ENCODE data around the gene SLC38A8.

SLC38A8 gene

GRCh38 chr16:84038469-84038868 lies 4.1 kb downstream of the SLC38A8 start:
- no peaks in the 10 kb centered on the region for H3K27me3 ChIP-seq (ENCODE audit: control insufficient read depth, insufficient read depth, low read length)
- H3K9ac ChIP-seq (ENCODE audit: low read length), result no peak overlapping the region
- no peak overlapping the region for H3K4me3 ChIP-seq (ENCODE audit: low read length)
- H3K27ac ChIP-seq (ENCODE audit: low read length), result no peak overlapping the region
- no peaks in the 10 kb centered on the region for H3K9me3 ChIP-seq (ENCODE audit: control insufficient read depth, low read depth, low read length)
- peaks cover 6% of the 10 kb centered on the region for H3K4me1 ChIP-seq (ENCODE audit: control insufficient read depth, low read depth, low read length)
- no peaks in the 10 kb centered on the region for H3K36me3 ChIP-seq (ENCODE audit: control insufficient read depth, low read depth, low read length)

GRCh38 chr16:84036982-84037425 lies 5.6 kb downstream of the SLC38A8 start:
- H3K27me3 ChIP-seq (ENCODE audit: control insufficient read depth, insufficient read depth, low read length), result no peaks in the 10 kb centered on the region

GRCh38 chr16:84036131-84036530 lies 6.5 kb downstream of the SLC38A8 start:
- no peak overlapping the region for H3K9ac ChIP-seq (ENCODE audit: low read length)
- H3K9me3 ChIP-seq (ENCODE audit: control insufficient read depth, low read depth, low read length), result no peaks in the 10 kb centered on the region
- H3K27ac ChIP-seq (ENCODE audit: low read length), result no peak overlapping the region
- H3K4me3 ChIP-seq (ENCODE audit: low read length), result no peak overlapping the region
- H3K27me3 ChIP-seq (ENCODE audit: control insufficient read depth, insufficient read depth, low read length), result no peaks in the 10 kb centered on the region
- no peaks in the 10 kb centered on the region for H3K36me3 ChIP-seq (ENCODE audit: control insufficient read depth, low read depth, low read length)
- H3K4me1 ChIP-seq (ENCODE audit: control insufficient read depth, low read depth, low read length), result no peaks in the 10 kb centered on the region

More at GRCh38 chr16:84036982-84037425, 5.6 kb downstream of the SLC38A8 start:
- Histone ChIP-seq H3K9ac (ENCODE audit: low read length) (no peak overlapping the region), H3K4me1 (ENCODE audit: control insufficient read depth, low read depth, low read length) (no peaks in the 10 kb centered on the region), H3K36me3 (ENCODE audit: control insufficient read depth, low read depth, low read length) (no peaks in the 10 kb centered on the region), H3K4me3 (ENCODE audit: low read length) (no peak overlapping the region), H3K9me3 (ENCODE audit: control insufficient read depth, low read depth, low read length) (no peaks in the 10 kb centered on the region), H3K27ac (ENCODE audit: low read length) (no peak overlapping the region)

- H3K4me3 ChIP-seq (ENCODE audit: low read length), result no peak overlapping the region
- H3K27ac ChIP-seq (ENCODE audit: low read length), result no peak overlapping the region
- no peaks in the 10 kb centered on the region for H3K27me3 ChIP-seq (ENCODE audit: control insufficient read depth, insufficient read depth, low read length)
- H3K9ac ChIP-seq (ENCODE audit: low read length), result no peak overlapping the region
- no peaks in the 10 kb centered on the region for H3K9me3 ChIP-seq (ENCODE audit: control insufficient read depth, low read depth, low read length)
- H3K36me3 ChIP-seq (ENCODE audit: control insufficient read depth, low read depth, low read length), result no peaks in the 10 kb centered on the region
- H3K4me1 ChIP-seq (ENCODE audit: control insufficient read depth, low read depth, low read length), result no peaks in the 10 kb centered on the region
These were observed 8.1 kb downstream of the SLC38A8 start for GRCh38 chr16:84034516-84034915.

- no peak overlapping the region for H3K9ac ChIP-seq (ENCODE audit: low read length)
- H3K27me3 ChIP-seq (ENCODE audit: control insufficient read depth, insufficient read depth, low read length), result no peaks in the 10 kb centered on the region
- no peaks in the 10 kb centered on the region for H3K36me3 ChIP-seq (ENCODE audit: control insufficient read depth, low read depth, low read length)
- no peaks in the 10 kb centered on the region for H3K4me1 ChIP-seq (ENCODE audit: control insufficient read depth, low read depth, low read length)
- no peak overlapping the region for H3K4me3 ChIP-seq (ENCODE audit: low read length)
- no peaks in the 10 kb centered on the region for H3K9me3 ChIP-seq (ENCODE audit: control insufficient read depth, low read depth, low read length)
- H3K27ac ChIP-seq (ENCODE audit: low read length), result no peak overlapping the region
These were observed 9.1 kb downstream of the SLC38A8 start for GRCh38 chr16:84033251-84034195.

GRCh38 chr16:84032458-84033178 lies 10.0 kb downstream of the SLC38A8 start:
- H3K9me3 ChIP-seq (ENCODE audit: control insufficient read depth, low read depth, low read length), result no peaks in the 10 kb centered on the region
- H3K36me3 ChIP-seq (ENCODE audit: control insufficient read depth, low read depth, low read length), result no peaks in the 10 kb centered on the region
- no peak overlapping the region for H3K27ac ChIP-seq (ENCODE audit: low read length)
- H3K27me3 ChIP-seq (ENCODE audit: control insufficient read depth, insufficient read depth, low read length), result no peaks in the 10 kb centered on the region
- no peaks in the 10 kb centered on the region for H3K4me1 ChIP-seq (ENCODE audit: control insufficient read depth, low read depth, low read length)
- no peak overlapping the region for H3K9ac ChIP-seq (ENCODE audit: low read length)
- no peak overlapping the region for H3K4me3 ChIP-seq (ENCODE audit: low read length)

- Histone ChIP-seq H3K4me3 (ENCODE audit: low read length) (no peak overlapping the region), H3K9me3 (ENCODE audit: control insufficient read depth, low read depth, low read length) (no peaks in the 10 kb centered on the region), H3K4me1 (ENCODE audit: control insufficient read depth, low read depth, low read length) (no peaks in the 10 kb centered on the region), H3K27me3 (ENCODE audit: control insufficient read depth, insufficient read depth, low read length) (no peaks in the 10 kb centered on the region), H3K36me3 (ENCODE audit: control insufficient read depth, low read depth, low read length) (no peaks in the 10 kb centered on the region), H3K9ac (ENCODE audit: low read length) (no peak overlapping the region), H3K27ac (ENCODE audit: low read length) (no peak overlapping the region)
These were observed 11.0 kb downstream of the SLC38A8 start for GRCh38 chr16:84031556-84031955.

GRCh38 chr16:84029297-84030047 lies 13.1 kb downstream of the SLC38A8 start:
- no peaks in the 10 kb centered on the region for H3K9me3 ChIP-seq (ENCODE audit: control insufficient read depth, low read depth, low read length)
- H3K9ac ChIP-seq (ENCODE audit: low read length), result no peak overlapping the region

GRCh38 chr16:84027625-84028024 lies 15.0 kb downstream of the SLC38A8 start:
- H3K27me3 ChIP-seq (ENCODE audit: control insufficient read depth, insufficient read depth, low read length), result no peaks in the 10 kb centered on the region

More at GRCh38 chr16:84029297-84030047, 13.1 kb downstream of the SLC38A8 start:
- Histone ChIP-seq H3K27me3 (ENCODE audit: control insufficient read depth, insufficient read depth, low read length) (no peaks in the 10 kb centered on the region), H3K4me1 (ENCODE audit: control insufficient read depth, low read depth, low read length) (no peaks in the 10 kb centered on the region), H3K4me3 (ENCODE audit: low read length) (no peak overlapping the region), H3K27ac (ENCODE audit: low read length) (no peak overlapping the region), H3K36me3 (ENCODE audit: control insufficient read depth, low read depth, low read length) (no peaks in the 10 kb centered on the region)

GRCh38 chr16:84026606-84027005 lies 16.0 kb downstream of the SLC38A8 start:
- Histone ChIP-seq H3K9ac (ENCODE audit: low read length) (no peak overlapping the region), H3K36me3 (ENCODE audit: control insufficient read depth, low read depth, low read length) (no peaks in the 10 kb centered on the region), H3K27me3 (ENCODE audit: control insufficient read depth, insufficient read depth, low read length) (no peaks in the 10 kb centered on the region), H3K27ac (ENCODE audit: low read length) (no peak overlapping the region), H3K4me3 (ENCODE audit: low read length) (no peak overlapping the region), H3K4me1 (ENCODE audit: control insufficient read depth, low read depth, low read length) (peaks cover 3% of the 10 kb centered on the region), H3K9me3 (ENCODE audit: control insufficient read depth, low read depth, low read length) (no peaks in the 10 kb centered on the region)

More at GRCh38 chr16:84027625-84028024, 15.0 kb downstream of the SLC38A8 start:
- Histone ChIP-seq H3K4me1 (ENCODE audit: control insufficient read depth, low read depth, low read length) (peaks cover 2% of the 10 kb centered on the region), H3K27ac (ENCODE audit: low read length) (no peak overlapping the region), H3K9ac (ENCODE audit: low read length) (no peak overlapping the region), H3K9me3 (ENCODE audit: control insufficient read depth, low read depth, low read length) (no peaks in the 10 kb centered on the region), H3K4me3 (ENCODE audit: low read length) (no peak overlapping the region), H3K36me3 (ENCODE audit: control insufficient read depth, low read depth, low read length) (no peaks in the 10 kb centered on the region)

- Histone ChIP-seq H3K9me3 (ENCODE audit: control insufficient read depth, low read depth, low read length) (no peaks in the 10 kb centered on the region), H3K4me3 (ENCODE audit: low read length) (no peak overlapping the region), H3K4me1 (ENCODE audit: control insufficient read depth, low read depth, low read length) (peaks cover 3% of the 10 kb centered on the region), H3K27me3 (ENCODE audit: control insufficient read depth, insufficient read depth, low read length) (no peaks in the 10 kb centered on the region), H3K9ac (ENCODE audit: low read length) (no peak overlapping the region), H3K27ac (ENCODE audit: low read length) (no peak overlapping the region), H3K36me3 (ENCODE audit: control insufficient read depth, low read depth, low read length) (no peaks in the 10 kb centered on the region)
These were observed 17.7 kb downstream of the SLC38A8 start for GRCh38 chr16:84024854-84025253.

All from iPS-18a (cell line).